Parathyroid adenoma (tissue), 2 donors: Measurements from ENCODE around the gene ADH5.

ENCODE experiments used
- H2AFZ ChIP-seq: fragments of 300-600 bp; sonication (generic); one replicate; pipeline ENCODE4 v1.7.0; 2017; ENCODE audit warnings: antibody characterized with exemption, mild to moderate bottlenecking
- H3K27ac ChIP-seq: fragments of 300-600 bp; sonication (generic); one replicate; pipeline ENCODE4 v1.7.0; 2017
- H3K27me3 ChIP-seq: fragments of 300-600 bp; sonication (generic); one replicate; pipeline ENCODE4 v1.7.0; 2017; ENCODE audit warnings: low read length; ENCODE audit not compliant: control insufficient read depth, insufficient read depth
- H3K36me3 ChIP-seq: fragments of 300-600 bp; sonication (generic); one replicate; pipeline ENCODE4 v1.7.0; 2017; ENCODE audit warnings: low read length; ENCODE audit not compliant: control insufficient read depth, insufficient read depth
- H3K4me1 ChIP-seq: fragments of 300-600 bp; sonication (generic); one replicate; pipeline ENCODE4 v1.7.0; 2017; ENCODE audit warnings: control low read depth
- H3K4me2 ChIP-seq: fragments of 300-600 bp; sonication (generic); one replicate; pipeline ENCODE4 v1.7.0; 2017; ENCODE audit warnings: low read length
- H3K4me3 ChIP-seq: fragments of 300-600 bp; sonication (generic); one replicate; pipeline ENCODE4 v1.7.0; 2017; ENCODE audit warnings: low read depth, low read length
- H3K79me2 ChIP-seq: fragments of 300-600 bp; sonication (generic); one replicate; pipeline ENCODE4 v1.7.0; 2017; ENCODE audit warnings: control low read depth
- H3K9ac ChIP-seq: fragments of 300-600 bp; sonication (generic); one replicate; pipeline ENCODE4 v1.7.0; 2017; ENCODE audit warnings: mild to moderate bottlenecking
- H3K9me3 ChIP-seq: fragments of 300-600 bp; sonication (generic); one replicate; pipeline ENCODE4 v1.7.0; 2017; ENCODE audit warnings: low read length; ENCODE audit not compliant: control insufficient read depth
- TF ChIP-seq, protein P1 (sequence below): fragments of 300-600 bp; sonication (generic); IDR thresholded peaks from one replicate; pipeline ENCODE4 v1.7.0; 2017; ENCODE audit warnings: antibody characterized with exemption, mild to moderate bottlenecking
- donor health status: primary hyperparathyroidism.

ADH5 gene

DNA sequence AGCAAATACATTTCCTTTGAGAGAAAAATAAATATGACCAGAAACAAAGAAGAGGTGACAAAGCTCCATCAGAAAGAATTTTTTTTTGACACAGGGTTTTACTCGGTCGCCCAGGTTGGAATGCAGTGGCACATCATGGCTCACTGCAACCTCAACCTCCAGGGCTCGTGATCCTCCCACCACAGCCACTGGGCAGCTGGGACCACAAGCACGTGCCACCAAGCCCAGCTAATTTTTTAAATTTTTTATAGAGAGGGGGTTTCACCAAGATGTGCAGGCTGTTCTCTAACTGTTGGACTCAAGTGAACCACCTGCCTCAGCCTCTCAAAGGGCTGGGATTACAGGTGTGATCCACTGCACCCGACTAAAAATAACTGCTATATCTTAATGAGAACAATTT, 10.3 kb downstream of the ADH5 start:
- Histone ChIP-seq H3K36me3 (no peaks in the 10 kb centered on the region), H3K9ac (no peak overlapping the region), H3K27me3 (no peaks in the 10 kb centered on the region), H3K4me2 (no peak overlapping the region), H2AFZ (no peak overlapping the region), H3K9me3 (no peaks in the 10 kb centered on the region), H3K79me2 (no peaks in the 10 kb centered on the region), H3K27ac (no peak overlapping the region), H3K4me1 (peaks cover 3% of the 10 kb centered on the region), H3K4me3 (no peak overlapping the region)
- TF ChIP-seq, protein P1, sequence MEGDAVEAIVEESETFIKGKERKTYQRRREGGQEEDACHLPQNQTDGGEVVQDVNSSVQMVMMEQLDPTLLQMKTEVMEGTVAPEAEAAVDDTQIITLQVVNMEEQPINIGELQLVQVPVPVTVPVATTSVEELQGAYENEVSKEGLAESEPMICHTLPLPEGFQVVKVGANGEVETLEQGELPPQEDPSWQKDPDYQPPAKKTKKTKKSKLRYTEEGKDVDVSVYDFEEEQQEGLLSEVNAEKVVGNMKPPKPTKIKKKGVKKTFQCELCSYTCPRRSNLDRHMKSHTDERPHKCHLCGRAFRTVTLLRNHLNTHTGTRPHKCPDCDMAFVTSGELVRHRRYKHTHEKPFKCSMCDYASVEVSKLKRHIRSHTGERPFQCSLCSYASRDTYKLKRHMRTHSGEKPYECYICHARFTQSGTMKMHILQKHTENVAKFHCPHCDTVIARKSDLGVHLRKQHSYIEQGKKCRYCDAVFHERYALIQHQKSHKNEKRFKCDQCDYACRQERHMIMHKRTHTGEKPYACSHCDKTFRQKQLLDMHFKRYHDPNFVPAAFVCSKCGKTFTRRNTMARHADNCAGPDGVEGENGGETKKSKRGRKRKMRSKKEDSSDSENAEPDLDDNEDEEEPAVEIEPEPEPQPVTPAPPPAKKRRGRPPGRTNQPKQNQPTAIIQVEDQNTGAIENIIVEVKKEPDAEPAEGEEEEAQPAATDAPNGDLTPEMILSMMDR, result no peak

DNA sequence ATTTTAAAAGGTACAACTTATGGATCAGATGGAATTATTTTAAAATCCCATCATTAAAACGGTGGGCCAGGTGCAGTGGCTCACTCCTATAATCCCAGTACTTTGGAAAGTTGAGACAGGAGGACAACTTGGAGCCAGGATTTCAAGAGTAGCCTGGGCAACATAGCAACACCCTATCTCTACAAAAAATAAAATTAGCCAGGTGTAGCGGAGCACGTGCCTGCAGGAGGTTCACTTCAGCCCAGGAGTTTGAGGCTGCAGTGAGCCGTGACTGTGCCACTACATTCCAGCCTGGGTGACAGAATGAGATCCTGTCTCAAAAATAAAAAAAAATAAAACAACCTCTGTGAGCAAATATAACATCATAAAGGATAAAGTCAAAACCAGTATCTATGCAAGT, 11.4 kb downstream of the ADH5 start:
- Histone ChIP-seq H3K36me3 (no peaks in the 10 kb centered on the region), H3K4me3 (peak overlapping the region; percentile 30), H3K27me3 (no peaks in the 10 kb centered on the region), H2AFZ (no peak overlapping the region), H3K9ac (no peak overlapping the region), H3K79me2 (no peaks in the 10 kb centered on the region), H3K4me1 (peaks cover 3% of the 10 kb centered on the region), H3K9me3 (no peaks in the 10 kb centered on the region), H3K27ac (no peak overlapping the region), H3K4me2 (peak overlapping the region; percentile 56)
- TF ChIP-seq, protein P1, result no peak

DNA sequence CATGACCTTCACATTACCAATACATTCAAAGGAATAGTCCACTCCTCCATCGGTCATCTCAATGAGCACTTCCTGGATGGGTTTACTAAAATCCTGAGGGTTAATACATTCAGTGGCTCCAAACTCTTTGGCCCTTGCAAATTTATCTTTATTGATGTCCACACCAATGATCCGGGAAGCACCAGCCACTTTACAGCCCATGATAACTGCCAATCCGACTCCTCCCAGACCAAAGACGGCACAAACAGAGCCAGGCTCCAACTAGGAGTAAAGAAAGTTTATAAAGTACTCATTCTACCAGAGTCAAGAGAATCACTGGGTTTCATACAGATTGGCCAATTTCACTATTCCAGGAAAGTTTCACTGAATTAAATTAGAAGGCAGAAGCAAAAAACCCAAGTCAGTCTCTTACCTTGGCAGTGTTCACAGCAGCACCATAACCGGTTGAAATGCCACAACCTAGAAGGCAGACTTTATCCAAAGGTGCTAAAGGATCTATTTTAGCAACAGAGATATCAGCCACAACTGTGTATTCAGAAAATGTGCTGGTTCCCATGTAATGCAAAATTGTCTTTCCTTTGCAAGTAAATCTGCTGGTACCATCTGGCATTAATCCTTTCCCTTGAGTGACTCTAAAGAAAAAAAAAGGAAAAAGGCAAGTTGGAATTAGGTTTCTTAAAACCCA, 12.2 kb downstream of the ADH5 start:
- Histone ChIP-seq H3K4me3 (no peak overlapping the region), H3K36me3 (no peaks in the 10 kb centered on the region), H3K27ac (no peak overlapping the region), H2AFZ (no peak overlapping the region), H3K9me3 (no peaks in the 10 kb centered on the region), H3K4me2 (no peak overlapping the region), H3K9ac (no peak overlapping the region), H3K4me1 (peaks cover 3% of the 10 kb centered on the region), H3K27me3 (no peaks in the 10 kb centered on the region), H3K79me2 (no peaks in the 10 kb centered on the region)
- TF ChIP-seq, protein P1, result no peak

DNA sequence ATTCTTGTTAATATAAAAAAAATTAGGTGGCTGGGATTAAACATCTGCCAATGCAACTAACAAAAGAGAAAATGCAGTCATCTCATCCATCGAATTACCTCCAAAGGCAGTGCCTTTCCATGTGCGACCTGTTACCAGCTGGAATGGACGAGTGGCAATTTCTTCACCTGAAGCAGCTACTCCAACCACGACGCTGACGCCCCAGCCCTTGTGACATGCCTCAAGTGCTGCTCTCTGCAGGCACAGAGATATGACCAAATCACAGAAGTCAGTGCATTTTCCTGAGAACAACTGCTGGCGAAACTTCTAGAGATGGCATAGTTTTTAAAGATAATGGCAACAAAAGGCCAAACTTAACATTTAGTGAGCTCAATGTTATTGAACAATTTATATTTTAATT, 13.8 kb downstream of the ADH5 start:
- no peaks in the 10 kb centered on the region for H3K9me3 ChIP-seq
- no peak overlapping the region for H3K9ac ChIP-seq
- H2AFZ ChIP-seq, result no peak overlapping the region
- no peaks in the 10 kb centered on the region for H3K36me3 ChIP-seq
- no peaks in the 10 kb centered on the region for H3K27me3 ChIP-seq
- no peaks in the 10 kb centered on the region for H3K79me2 ChIP-seq
- TF ChIP-seq, protein P1, result no peak
- no peak overlapping the region for H3K4me2 ChIP-seq
- H3K4me1 ChIP-seq, result peaks cover 3% of the 10 kb centered on the region
- no peak overlapping the region for H3K27ac ChIP-seq
- H3K4me3 ChIP-seq, result no peak overlapping the region

DNA sequence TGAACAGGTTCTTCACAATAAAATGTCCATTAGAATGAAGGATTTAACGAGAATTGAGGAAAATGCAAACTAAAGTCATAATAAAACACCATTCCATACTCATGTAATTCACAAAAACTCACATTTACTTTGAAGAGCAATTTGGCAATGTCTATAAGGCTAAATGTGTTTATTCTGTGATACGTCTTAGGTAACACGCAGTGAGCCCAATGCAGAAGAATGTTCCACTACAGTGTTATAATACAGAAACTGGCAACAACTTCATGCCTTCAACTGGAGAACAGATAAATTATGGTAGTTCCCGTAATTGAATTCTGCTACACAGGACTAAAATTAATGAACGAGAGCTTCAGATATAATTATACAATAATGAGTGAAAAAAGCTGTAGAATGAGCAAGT, 17.4 kb downstream of the ADH5 start:
- no peak overlapping the region for H3K27ac ChIP-seq
- no peaks in the 10 kb centered on the region for H3K4me1 ChIP-seq
- no peaks in the 10 kb centered on the region for H3K36me3 ChIP-seq
- no peak overlapping the region for H2AFZ ChIP-seq
- H3K9me3 ChIP-seq, result no peaks in the 10 kb centered on the region
- H3K27me3 ChIP-seq, result no peaks in the 10 kb centered on the region
- H3K79me2 ChIP-seq, result no peaks in the 10 kb centered on the region
- TF ChIP-seq, protein P1, result no peak
- H3K9ac ChIP-seq, result no peak overlapping the region
- no peak overlapping the region for H3K4me3 ChIP-seq
- H3K4me2 ChIP-seq, result no peak overlapping the region
